HG02870 (cell line): Measurements from ENCODE around the gene THBS1.

Source experiments
- ATAC-seq: cut with Tn5 transposase; IDR thresholded peaks from one replicate; pipeline ENCODE4 v1.9.1; 2021; ENCODE audit warnings: mild to moderate bottlenecking, moderate library complexity; ENCODE audit not compliant: unreplicated experiment

Gene THBS1

DNA sequence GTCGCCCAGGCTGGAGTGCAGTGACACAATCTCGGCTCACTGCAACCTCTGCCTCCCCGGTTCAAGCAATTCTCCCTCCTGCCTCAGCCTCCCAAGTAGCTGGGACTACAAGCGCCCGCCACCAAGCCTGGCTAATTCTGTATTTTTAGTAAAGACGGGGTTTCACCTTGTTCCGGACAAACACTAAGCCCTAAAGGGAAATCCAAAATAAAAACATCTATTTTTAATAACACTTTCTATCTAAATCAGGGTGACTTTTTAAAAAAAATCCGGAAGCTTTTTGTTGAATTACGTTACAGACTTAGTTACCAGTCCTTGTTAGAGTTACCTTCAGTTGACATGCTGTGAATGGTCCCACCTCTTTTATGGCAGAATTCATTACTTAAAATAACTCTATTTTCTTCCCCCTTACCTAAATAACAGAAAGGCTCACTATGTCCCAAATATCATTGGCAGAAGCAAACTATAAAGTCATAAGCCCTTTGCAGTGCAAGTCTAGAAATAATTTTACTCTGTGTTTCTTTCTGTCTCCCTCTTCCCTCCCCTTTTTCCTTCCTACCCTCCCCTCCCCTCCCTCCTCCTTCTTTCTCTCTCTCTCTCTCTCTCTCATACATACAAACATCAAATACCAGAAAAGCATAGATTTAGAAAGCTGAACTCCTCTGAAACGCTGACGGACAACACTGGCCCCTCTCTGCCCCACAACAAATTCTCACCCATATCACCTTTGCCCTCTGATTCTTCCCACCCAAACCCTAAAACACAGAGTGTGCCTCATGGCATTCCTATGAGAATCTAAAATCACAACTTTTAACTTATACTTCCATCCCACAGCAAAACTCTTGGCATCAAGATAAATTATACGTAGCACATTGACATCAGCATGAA, 18.3 kb downstream of the THBS1 start:
- no peak for ATAC-seq

DNA sequence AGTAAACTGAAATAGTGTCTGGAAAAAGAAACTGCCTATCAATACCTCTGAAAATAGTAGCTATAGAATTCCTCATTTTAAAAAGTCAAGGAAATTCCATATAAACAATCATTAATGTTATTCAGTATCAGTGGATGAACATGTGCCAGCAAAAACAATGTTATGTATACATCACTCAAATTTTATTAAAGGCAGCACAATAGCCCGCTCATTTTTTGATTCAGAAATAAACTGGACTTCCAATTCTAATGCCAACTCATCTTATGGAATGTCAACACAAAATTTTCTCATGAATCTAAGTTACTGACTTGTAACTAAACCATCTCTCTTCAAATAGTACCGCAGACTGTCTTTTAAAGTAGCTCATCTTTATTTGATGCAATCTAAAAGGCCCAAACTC, 19.0 kb downstream of the THBS1 start:
- no peak for ATAC-seq

DNA sequence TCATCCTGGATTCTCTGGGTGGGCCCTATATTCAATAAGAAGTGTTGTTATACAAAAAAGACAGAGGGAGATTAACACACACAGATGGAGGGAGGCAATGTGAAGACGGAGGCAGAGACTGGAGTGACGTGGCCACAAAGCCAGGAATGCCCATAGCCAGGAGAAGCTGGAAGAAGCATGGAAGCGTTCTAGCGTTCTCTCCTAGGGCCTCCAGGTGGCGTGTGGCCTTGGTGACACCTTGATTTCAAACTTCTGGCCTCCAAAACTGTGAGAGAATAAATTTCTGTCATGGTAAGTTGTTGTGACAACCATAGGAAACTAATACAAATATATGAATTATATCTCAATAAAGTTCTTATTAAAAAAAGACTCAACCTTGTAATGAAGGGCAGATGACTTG, 21.3 kb downstream of the THBS1 start:
- no peak for ATAC-seq

DNA sequence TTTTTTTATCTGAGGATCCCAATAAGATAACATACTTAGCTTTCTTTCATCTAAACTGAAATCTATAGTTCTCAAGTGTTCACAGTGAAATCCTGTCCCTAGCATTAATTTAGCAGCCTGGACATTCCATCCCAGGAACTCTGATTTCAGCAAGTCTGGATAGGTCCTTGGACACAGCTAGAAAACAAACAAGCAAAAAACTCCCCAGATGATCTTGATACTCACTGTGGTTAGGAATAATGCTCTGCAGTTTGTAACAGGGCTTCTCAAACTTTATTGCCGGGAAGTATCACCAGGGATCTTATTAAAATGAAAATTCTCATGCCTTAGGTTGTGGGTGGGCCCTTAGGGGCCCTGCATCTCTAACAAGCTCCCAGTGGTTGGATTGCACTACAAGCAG, 24.3 kb downstream of the THBS1 start:
- ATAC-seq, result no peak

DNA sequence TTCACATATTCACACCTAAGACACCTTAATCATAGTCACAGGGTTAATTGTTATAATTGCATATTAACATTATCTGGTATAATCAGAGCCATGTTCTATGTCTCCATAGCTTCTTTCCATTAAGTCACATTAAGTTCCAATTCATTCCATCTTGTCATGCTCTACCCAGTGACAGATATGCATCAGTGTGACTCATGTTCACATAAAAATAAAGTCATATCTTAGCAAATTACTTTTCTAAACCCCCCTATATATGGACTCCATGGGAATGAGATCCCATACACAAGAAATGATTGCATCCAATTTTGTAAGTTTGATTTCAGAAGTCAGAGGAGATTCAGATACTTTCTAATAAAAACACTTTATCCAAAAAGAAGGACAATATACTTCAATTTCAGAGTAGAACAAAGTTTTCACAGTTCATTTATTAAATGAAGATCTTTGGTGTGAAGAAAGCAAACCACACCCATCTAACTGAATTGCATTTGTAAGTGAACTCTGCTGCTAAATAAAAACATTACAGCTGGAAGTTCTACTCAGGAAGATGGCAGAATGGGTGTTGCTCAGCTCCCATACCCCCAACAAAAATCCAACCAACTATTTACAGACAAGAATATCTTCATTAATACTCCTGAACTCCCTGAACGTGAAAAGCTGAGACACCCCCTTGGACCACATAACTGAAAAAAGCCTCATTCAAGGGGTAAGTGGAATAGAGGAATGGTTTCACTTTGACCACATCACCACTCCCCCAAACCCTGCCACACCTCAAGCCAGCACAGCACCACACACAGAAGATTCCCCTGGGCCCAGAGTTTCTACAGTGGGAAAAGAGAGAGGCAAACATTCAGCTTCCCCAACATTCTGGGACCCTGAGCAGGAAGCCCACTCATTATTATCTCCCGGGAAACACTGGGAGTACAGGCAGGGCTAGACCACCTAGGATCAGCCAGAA, 27.6 kb downstream of the THBS1 start:
- ATAC-seq, result no peak

DNA sequence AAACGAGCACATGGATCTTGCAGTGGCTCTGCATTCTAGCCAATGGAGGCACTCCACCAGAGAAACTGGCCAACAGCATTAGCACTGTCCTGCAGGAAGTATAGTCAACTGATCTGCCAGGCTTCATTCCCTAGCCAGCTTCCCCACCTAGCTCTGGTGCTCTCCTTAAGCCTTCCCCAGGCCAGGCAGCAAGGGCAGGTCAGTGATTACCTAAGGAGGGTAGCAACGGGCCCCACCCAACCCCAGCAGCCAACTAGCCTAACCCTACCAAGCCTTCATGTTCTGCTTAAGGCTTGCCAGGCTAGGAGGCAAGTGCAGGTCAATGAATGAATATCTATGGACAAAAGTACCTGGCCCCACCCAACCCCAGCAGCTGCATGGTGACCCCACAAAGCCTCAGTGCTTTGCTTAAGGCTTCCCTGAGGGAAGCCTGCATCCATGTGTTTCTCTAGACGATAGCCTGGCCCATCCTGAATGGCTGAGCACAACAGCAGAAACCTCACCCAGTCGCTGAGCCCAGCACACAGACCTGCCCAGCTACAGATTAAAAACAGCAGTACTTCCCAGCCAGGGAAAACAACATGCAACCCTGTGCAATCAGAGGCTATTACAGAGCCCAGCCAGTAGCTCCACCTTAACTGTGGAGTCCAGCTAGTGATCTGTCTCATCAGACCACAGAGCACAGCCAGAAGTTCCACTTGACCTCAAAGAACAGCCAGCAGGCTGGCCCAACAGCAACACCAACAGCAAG, 28.5 kb downstream of the THBS1 start:
- ATAC-seq, result no peak

DNA sequence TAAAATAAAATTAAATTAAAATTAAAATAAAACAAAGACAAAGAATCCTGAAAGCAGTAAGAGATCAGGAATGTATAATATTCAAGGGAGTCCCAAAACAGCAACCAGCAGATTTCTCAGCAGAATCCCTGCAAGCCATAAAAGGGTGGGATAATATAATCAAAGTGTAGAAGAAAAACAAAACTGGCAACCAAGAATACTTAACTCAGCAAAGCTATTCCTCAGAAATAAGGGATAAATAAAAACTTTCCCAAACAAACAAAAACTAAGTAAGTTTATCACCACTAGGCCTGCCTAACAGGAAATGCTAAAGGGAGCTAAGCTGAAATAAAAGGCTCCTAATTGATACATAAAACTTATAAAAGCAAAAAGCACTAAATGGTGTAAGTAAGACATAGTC, 29.8 kb downstream of the THBS1 start:
- no peak for ATAC-seq

DNA sequence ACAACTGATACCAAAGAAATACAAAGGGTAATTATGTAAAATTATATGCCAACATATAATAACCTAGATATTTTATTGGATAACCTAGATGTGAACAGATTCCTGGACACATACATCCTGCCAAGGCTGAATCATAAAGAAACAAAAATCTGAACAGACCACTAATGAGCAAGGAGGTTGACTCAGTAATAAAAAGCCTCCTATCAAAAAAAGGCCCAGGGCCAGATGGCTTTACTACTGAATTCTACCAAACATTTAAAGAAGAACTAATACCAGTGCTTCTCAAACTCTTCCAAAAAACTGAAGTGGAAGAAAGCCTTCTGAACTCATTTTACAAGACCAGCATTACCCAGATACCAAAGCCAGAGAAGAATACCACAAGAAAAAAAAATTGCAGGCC, 32.4 kb downstream of the THBS1 start:
- no peak for ATAC-seq

DNA sequence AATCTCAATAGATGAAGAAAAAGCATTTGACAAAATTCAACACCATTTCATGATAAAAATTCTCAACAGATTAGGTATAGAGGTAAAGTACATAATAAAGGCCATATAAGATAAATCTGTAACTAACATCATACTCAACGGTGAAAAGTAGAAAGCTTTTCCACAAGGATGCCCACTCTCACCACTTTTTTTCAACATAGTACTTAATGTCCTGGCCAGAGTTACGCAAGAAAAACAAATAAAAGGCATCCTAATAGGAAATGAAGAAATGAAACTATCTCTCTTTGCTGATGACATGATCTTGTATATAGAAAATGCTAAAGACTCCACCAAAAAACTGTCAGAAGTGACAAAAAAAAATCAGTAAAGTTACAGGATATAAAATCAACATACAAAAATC, 33.0 kb downstream of the THBS1 start:
- no peak for ATAC-seq

DNA sequence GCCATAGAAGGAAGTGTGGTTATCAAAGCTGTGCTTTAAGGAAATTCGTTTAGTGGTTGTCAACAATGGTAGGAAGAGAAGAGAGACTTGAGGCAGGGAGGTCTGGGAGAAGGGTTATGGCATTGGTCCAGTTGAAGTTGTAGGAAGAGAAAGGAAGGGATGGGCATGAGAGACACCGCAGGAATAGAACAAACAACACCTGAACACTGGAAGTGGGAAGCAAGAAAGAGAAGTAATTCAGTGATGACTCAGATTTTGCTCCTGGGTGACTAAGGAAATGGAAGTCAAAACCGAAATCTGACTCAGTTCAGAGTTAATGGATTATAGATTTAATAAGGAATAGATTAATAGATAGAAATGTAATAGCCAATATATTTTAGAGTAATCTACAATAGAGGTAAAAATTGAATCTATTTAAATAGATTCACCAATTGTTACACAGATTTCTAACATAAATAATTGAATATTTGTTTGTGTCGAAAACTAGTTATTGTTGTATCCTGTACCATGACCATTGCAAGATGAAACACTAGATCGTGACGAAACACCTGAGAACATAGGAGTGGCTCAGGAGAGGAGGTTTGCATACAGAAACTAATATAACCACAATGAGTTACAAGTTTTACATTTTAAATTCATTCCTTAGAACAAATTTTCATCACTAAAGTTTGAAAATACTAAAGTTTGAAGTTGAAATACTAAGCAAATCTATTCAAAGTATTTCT, 36.0 kb downstream of the THBS1 start:
- no peak for ATAC-seq

DNA sequence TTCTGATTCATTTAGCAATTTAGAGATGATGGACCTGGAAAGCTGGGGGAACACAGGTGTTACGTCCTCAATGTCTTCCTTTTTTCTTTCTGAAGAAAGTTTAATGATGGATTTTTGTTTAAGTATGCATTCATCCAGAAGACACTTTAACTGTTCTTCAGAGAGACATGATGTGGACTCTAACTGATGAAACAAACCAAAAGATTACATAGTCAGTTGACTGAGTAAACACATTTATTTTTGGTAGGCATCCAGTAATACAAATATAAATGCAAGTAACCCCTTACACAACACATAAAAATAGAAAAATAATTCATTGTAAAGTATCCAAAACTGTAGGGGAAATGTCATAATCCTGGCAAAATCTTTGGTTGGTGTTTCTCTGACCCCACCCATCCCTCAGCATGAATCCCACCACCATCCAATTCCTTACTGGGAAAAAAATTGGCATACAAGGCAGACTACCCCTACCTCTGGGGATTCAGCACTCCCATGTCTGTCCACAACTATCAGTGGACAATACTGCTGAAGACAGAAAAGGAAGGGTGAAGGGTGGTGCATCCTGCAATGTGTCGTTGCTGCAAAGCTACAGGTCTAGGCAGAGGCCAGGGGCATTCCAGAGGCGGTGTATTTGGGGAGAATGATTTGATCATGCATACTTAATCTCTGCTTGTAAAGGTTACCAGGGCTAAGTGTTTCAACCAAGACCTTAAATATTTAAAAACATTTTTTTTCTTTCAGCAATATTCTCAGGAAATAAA, 37.4 kb downstream of the THBS1 start:
- ATAC-seq, result no peak

DNA sequence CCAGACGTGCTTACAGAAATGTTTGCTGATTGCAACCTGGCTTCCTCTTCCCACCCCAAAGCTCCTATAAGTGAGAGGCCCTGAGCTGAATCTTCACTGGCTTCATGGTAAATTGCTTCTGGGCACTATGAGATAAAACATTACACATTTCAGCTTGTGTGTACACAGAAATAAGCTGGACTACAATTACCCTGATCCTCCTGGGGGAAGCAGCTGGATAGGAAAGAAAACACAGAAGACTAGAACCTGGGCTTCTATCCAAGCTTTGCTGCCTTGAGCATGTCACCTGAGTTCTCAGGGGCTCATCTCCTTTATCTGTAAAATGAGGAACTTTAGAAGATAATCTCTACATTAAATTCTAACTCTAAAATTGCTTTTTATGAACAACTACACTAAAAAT, 40.3 kb downstream of the THBS1 start:
- ATAC-seq, result no peak

DNA sequence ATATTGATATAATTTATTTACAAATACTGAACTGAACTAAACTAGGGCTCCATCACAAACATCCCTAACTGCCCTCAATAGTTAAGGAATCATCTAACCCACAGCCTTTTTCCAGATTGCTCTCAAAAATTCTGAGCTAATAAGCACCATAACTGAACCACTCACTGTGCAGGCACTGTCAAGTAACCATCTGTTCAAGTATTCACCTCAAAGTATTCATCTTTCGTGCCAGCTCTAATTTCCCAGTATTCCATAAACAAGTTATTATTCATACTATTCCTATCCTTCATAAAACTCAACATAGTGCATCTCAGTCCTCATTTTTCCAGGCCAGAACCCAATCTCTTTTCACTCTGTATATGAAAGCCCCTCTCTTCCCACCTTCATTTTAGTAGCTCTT, 41.1 kb downstream of the THBS1 start:
- ATAC-seq, result no peak

DNA sequence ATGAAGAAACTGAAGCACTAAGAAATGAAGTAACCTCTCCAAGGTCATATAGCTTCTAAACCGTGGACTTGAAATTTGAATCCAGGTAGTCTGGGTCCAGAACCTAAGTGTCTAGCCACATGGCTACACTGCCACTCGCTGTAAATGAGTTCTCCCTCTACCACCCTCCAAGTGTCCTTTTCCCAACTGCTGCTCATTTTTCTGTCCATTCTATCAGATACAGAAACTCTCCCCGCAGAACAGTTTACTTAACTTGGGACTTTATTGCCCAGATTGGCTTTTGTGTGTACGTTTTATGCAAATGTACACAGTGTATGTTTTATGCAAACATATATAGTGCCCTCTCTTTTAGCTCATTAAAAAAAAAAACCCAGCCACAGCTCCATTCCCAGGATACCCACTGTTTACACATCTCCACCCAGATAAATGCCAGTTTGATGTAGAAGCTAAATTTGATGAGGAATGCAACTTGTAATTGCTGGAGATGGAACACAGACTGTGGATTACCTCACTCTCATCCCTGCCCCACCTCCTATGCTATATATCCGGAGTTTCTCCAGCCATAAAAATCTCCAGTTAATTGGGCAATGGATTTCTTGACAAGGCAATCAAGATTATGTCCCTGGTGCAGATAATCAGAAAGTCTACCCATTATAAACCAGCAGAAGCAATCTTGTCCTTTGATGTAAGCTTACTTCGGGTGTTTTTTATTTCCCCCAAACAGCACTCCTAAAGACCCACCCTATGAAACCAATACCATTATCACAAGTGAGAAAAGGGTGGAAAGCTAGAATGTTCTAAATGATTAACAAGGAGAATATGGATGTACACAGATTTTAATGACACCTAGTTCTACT, 42.0 kb downstream of the THBS1 start:
- ATAC-seq, result no peak

DNA sequence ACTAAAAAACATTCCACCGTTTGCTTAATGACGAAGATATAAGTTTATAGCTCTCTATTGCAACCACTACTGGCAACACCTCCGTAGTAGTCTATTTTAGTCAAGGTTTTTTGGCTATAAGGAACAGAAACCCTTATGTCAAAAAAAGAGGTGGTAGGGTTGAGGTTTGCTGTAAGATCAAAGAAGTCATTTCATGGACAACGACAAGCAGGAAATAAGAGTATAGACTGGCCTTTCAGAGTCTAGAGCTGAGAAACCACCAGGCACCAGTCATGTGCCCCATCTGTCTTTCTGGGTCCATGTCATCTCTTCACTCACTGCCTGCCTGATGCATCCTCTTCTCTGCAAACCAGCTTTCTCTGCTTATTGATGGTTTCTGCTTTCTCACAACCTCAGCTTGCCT, 42.7 kb downstream of the THBS1 start:
- ATAC-seq, result peak; percentile 93

DNA sequence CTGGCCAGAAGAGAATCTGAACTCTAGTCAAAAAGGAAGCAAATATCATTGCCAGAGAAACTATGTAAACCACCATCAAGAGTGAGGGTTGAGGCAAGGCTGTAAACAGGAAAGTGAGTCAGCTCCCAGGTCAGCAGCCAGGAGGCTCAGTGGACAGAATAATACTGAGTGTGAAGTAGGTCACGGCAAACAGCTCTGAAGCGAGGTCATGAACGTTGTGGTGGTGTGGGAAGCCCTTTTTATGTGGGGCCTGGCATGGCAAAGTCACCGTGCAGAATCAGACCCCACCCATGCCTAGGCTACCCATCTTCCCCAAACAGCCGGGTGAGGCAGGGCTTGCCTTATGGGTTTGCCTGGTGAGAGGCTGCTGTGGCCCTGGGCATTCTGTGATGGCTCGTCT, 43.9 kb downstream of the THBS1 start:
- ATAC-seq, result peak; percentile 32

DNA sequence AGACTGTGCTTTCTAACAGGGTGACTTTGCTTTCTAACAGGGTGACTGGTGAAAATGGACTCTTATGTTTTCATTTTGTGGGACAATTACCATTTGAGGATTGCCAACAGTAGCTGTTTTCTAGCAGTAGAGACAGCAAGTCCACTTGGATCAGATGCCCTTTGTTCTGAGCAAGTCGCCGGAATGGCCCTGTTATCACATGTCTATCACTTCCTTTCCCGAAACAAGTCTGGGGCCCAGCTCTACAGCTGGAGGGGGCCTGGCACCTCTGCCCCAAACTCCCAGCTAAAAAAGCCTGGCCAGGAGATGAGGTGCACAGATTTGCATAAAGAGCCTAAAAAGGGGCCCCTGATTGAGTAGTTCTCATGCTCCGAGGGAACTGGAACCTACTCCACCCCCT, 44.6 kb downstream of the THBS1 start:
- no peak for ATAC-seq

DNA sequence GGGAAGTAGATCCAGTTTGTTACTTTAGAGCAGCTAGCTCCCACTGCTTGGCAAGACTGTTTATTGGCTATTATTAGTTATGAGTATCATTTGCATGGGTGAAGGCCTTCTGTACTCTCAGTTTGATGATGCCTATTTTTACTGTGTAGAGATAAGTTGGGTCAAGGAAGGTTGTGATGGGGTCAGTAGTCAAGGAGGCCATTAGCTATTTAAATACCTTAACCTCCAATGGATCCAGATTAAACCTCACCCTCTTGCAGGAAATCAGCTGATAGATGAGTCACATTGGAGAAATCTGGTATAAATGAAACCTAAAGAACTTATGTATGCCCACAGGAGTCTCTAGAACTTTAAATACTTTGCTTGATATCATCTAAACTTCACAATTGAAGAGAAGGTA, 45.0 kb downstream of the THBS1 start:
- ATAC-seq, result no peak
